IMR-90 (cell line): Measurements from ENCODE around the gene STXBP6. TPM values are rescaled to one million over a fixed set of nuclear protein-coding genes. Genes with fewer than 3 reads are reported as not detected.

Experiments
- ATAC-seq: fragments of 200-7000 bp; cut with Tn5 transposase; 2 replicates; pipeline ENCODE4 v1.9.1; 2020; ENCODE audit warnings: low read depth, mild to moderate bottlenecking, moderate library complexity
- BruUV-seq: library from RNA; stranded (reverse); fragments of 400-500 nt; replicated peaks from 2 replicates; lab custom pipeline; 2021; lab: Mats Ljungman, UMichigan
- CTCF ChIA-PET: fragments of 300-600 bp; formaldehyde crosslinking; extraction: SDS; loops from one replicate; lab custom pipeline; 2021; ENCODE audit warnings: antibody characterized with exemption; lab: Yijun Ruan, JAX
- POLR2A ChIA-PET: fragments of 300-600 bp; sonication (Branson Sonifier 250); formaldehyde crosslinking; loops from one replicate; lab custom pipeline; 2022; ENCODE audit warnings: antibody characterized with exemption; ENCODE audit not compliant: unreplicated experiment; lab: Charles Lee
- DNase-seq: peaks from one replicate; pipeline ENCODE4 v3.0.0; 2013
- H2AFZ ChIP-seq: replicated peaks from 2 replicates; pipeline ENCODE3; 2013; ENCODE audit warnings: low read length, mild to moderate bottlenecking; ENCODE audit not compliant: poor library complexity
- H2AK5ac ChIP-seq: 2 replicates; pipeline ENCODE4 v1.6.1; 2013; ENCODE audit warnings: low read depth, low read length, inconsistent platforms
- H2AK9ac ChIP-seq: replicated peaks from 2 replicates; pipeline ENCODE3; 2013; ENCODE audit warnings: mild to moderate bottlenecking, low read depth, low read length, moderate library complexity; ENCODE audit not compliant: poor library complexity
- H2BK120ac ChIP-seq: 2 replicates; pipeline ENCODE4 v1.6.1; 2013; ENCODE audit warnings: low read depth, low read length, inconsistent platforms
- H2BK15ac ChIP-seq: 3 replicates; pipeline ENCODE4 v1.6.1; 2013; ENCODE audit warnings: low read depth, low read length, inconsistent platforms
- H2BK20ac ChIP-seq: 2 replicates; pipeline ENCODE4 v1.6.1; 2013; ENCODE audit warnings: low read depth, mild to moderate bottlenecking, inconsistent platforms, low read length, moderate library complexity
- H2BK5ac ChIP-seq: 2 replicates; pipeline ENCODE4 v1.6.1; 2013; ENCODE audit warnings: mild to moderate bottlenecking, low read depth, low read length, inconsistent platforms; ENCODE audit not compliant: poor library complexity, severe bottlenecking
- H3K14ac ChIP-seq: replicated peaks from 2 replicates; pipeline ENCODE4 v1.6.1; 2013; ENCODE audit warnings: low read depth, low read length, inconsistent platforms
- H3K18ac ChIP-seq: 2 replicates; pipeline ENCODE4 v1.6.1; 2013; ENCODE audit warnings: low read depth, low read length, control low read depth
- H3K23ac ChIP-seq: 2 replicates; pipeline ENCODE4 v1.6.1; 2013; ENCODE audit warnings: low read depth, low read length, inconsistent platforms
- H3K27ac ChIP-seq: 2 replicates; pipeline ENCODE4 v1.5.1; 2013; ENCODE audit warnings: mild to moderate bottlenecking, control low read depth, low read length; ENCODE audit not compliant: insufficient read depth
- H3K27me3 ChIP-seq: 2 replicates; pipeline ENCODE4 v1.6.1; 2013; ENCODE audit warnings: low read length; ENCODE audit not compliant: control insufficient read depth, insufficient read depth
- H3K36me3 ChIP-seq: 2 replicates; pipeline ENCODE4 v1.6.1; 2013; ENCODE audit warnings: low read length, mixed read lengths; ENCODE audit not compliant: control insufficient read depth, insufficient read depth
- H3K4ac ChIP-seq: 2 replicates; pipeline ENCODE4 v1.6.1; 2013; ENCODE audit warnings: low read depth, low read length, inconsistent platforms
- H3K4me1 ChIP-seq: 2 replicates; pipeline ENCODE4 v1.6.1; 2013; ENCODE audit warnings: low read length, mixed read lengths; ENCODE audit not compliant: control insufficient read depth, insufficient read depth
- H3K4me2 ChIP-seq: 2 replicates; pipeline ENCODE4 v1.6.1; 2013; ENCODE audit warnings: low read depth, mild to moderate bottlenecking, control low read depth, low read length, moderate library complexity
- H3K4me3 ChIP-seq: 2 replicates; pipeline ENCODE4 v1.5.1; 2013; ENCODE audit warnings: low read depth, mild to moderate bottlenecking, control low read depth, low read length, moderate library complexity; ENCODE audit not compliant: insufficient read depth
- H3K56ac ChIP-seq: 2 replicates; pipeline ENCODE4 v1.6.1; 2013; ENCODE audit warnings: low read length, inconsistent platforms; ENCODE audit not compliant: insufficient read depth; ENCODE audit errors: extremely low read depth
- H3K79me1 ChIP-seq, 2 experiments: 2 replicates each; pipeline ENCODE4 v1.6.1; 2013; ENCODE audit warnings: low read length in 2 of 2, inconsistent platforms in 1 of 2, low read depth in 1 of 2
- H3K9ac ChIP-seq: 2 replicates; pipeline ENCODE4 v1.6.1; 2013; ENCODE audit warnings: low read depth, low read length, control low read depth
- H3K9me1 ChIP-seq: 2 replicates; pipeline ENCODE4 v1.6.1; 2013; ENCODE audit warnings: low read length, inconsistent platforms; ENCODE audit not compliant: insufficient read depth
- H3K9me3 ChIP-seq: 2 replicates; pipeline ENCODE4 v1.6.1; 2013; ENCODE audit warnings: low read length; ENCODE audit not compliant: control insufficient read depth, insufficient read depth
- H4K20me1 ChIP-seq: 2 replicates; pipeline ENCODE4 v1.6.1; 2013; ENCODE audit warnings: low read length, inconsistent platforms; ENCODE audit not compliant: insufficient read depth
- H4K5ac ChIP-seq: 2 replicates; pipeline ENCODE4 v1.6.1; 2013; ENCODE audit warnings: mild to moderate bottlenecking, low read depth, low read length, control low read depth
- H4K8ac ChIP-seq, 2 experiments: 2 replicates each; pipeline ENCODE4 v1.6.1; 2013; ENCODE audit warnings: low read depth in 2 of 2, low read length in 2 of 2, control low read depth in 1 of 2, inconsistent platforms in 1 of 2
- H4K91ac ChIP-seq: 2 replicates; pipeline ENCODE4 v1.6.1; 2013; ENCODE audit warnings: low read depth, low read length, inconsistent platforms; ENCODE audit not compliant: insufficient read depth
- BHLHE40 ChIP-seq: fragments of 150-350 bp; IDR thresholded peaks from 2 replicates; pipeline ENCODE4 v1.6.1; 2016; ENCODE audit warnings: mild to moderate bottlenecking, low read depth, low read length
- CEBPB ChIP-seq: IDR thresholded peaks from 2 replicates; pipeline ENCODE4 v1.6.1; 2012; ENCODE audit warnings: low read depth, low read length, improper control_type of control experiment
- CHD1 ChIP-seq: IDR thresholded peaks from 2 replicates; pipeline ENCODE4 v1.6.1; 2012; ENCODE audit warnings: low read depth, low read length, improper control_type of control experiment
- FOS ChIP-seq: fragments of 150-350 bp; IDR thresholded peaks from 2 replicates; pipeline ENCODE4 v1.6.1; 2016; ENCODE audit warnings: low read depth, low read length
- MAFK ChIP-seq: IDR thresholded peaks from 2 replicates; pipeline ENCODE4 v1.6.1; 2012; ENCODE audit warnings: low read depth, low read length, improper control_type of control experiment
- MAZ ChIP-seq: IDR thresholded peaks from 2 replicates; pipeline ENCODE4 v1.6.1; 2012; ENCODE audit warnings: low read depth, mild to moderate bottlenecking, low read length, improper control_type of control experiment, moderate library complexity, borderline replicate concordance
- NFE2L2 ChIP-seq: fragments of 150-350 bp; IDR thresholded peaks from 2 replicates; pipeline ENCODE4 v1.6.1; 2016; ENCODE audit warnings: low read depth, mild to moderate bottlenecking, low read length
- POLR2A ChIP-seq: IDR thresholded peaks from 2 replicates; pipeline ENCODE4 v1.6.1; 2012; ENCODE audit warnings: mild to moderate bottlenecking, low read depth, low read length
- RAD21 ChIP-seq: IDR thresholded peaks from 2 replicates; pipeline ENCODE4 v1.6.1; 2012; ENCODE audit warnings: low read length, improper control_type of control experiment
- WGBS, 2 experiments: methylation state at CpG; one replicate each; pipeline versions ENCODE4 v1.1.5 to v1.1.7; 2013; ENCODE audit warnings: missing lambda C conversion rate in 2 of 2; ENCODE audit not compliant: insufficient read length in 1 of 2; ENCODE audit errors: extremely low coverage in 2 of 2; 5-methylcytosine and 5-hydroxymethylcytosine counted together
- dilution Hi-C: fragments of 300-500 bp; cut with HindIII; formaldehyde crosslinking; loops from one replicate; pipeline ENCODE4 v1.14.3; 2018; ENCODE audit warnings: low sequenced_read_pairs; ENCODE audit not compliant: unreplicated experiment
- in situ Hi-C: fragments of 300-500 bp; cut with MboI; formaldehyde crosslinking; loops from 3 replicates; pipeline ENCODE4 v1.14.3; 2019; ENCODE audit warnings: low sequenced_read_pairs, inconsistent platforms, mixed read lengths
- intact Hi-C: fragments of 100-400 bp; cut with micrococcal nuclease; formaldehyde crosslinking; loops from 2 replicates; pipeline ENCODE4 v1.10.0; 2022
- polyA plus RNA-seq, 3 experiments: library from polyadenylated mRNA; depleted of rRNA; stranded (reverse); fragments of >200 nt; gene quantifications; 2 replicates each; pipeline ENCODE4 v1.2.3, GENCODE V29; 2012; ENCODE audit warnings: low replicate concordance in 1 of 3
- total RNA-seq: library from RNA; depleted of rRNA; stranded (reverse); fragments of >200 nt; gene quantifications from 2 replicates; pipeline ENCODE4 v1.2.3, GENCODE V29; 2012
- TF ChIP-seq, protein P1 (sequence below): conservative IDR thresholded peaks from 2 replicates; pipeline ENCODE4 v1.5.1; 2012; ENCODE audit warnings: mild to moderate bottlenecking, low read depth, low read length, improper control_type of control experiment

STXBP6 gene
- total and polyA plus RNA-seq, 2 of the 4 experiments (the other 2 are of a cell fraction) = 14.2 to 14.3 TPM

DNA sequence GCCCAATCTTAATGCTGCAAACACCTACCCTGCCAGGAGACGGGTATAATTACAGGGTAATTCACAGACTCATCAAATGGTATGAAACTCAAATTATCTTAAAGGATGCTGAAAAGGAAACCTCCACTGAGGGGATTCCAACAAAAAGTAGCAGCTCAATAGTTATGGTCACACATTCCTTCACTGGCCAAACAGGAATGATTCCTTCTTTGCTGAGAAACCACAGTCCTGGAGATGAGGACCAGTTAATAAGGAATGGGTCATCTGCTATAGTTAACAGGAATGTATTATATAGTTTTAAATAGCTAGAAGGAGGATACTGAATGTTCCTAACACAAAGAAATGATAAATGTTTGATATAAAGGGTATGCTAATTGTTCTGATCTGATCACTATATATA, 136.9 kb downstream of the STXBP6 start:
- no peaks in the 10 kb centered on the region; the same call in 1 of the 2 replicates for H3K9me1 ChIP-seq
- H2AFZ ChIP-seq = no peak overlapping the region
- ChIA-PET POLR2A (no interaction called here), CTCF (no interaction called here)
- H2BK15ac ChIP-seq = no peak overlapping the region
- H3K56ac ChIP-seq = no peak overlapping the region
- H3K4me2 ChIP-seq = no peak overlapping the region
- dilution Hi-C loops = no loop called here
- no peak overlapping the region for H3K4ac ChIP-seq
- no peak for ATAC-seq
- H4K5ac ChIP-seq = no peak overlapping the region
- H2BK20ac ChIP-seq = no peak overlapping the region
- H2BK120ac ChIP-seq = no peak overlapping the region
- DNase-seq = no peak
- no peak overlapping the region for H2AK9ac ChIP-seq
- no peak overlapping the region for H3K4me3 ChIP-seq
- no peak overlapping the region for H4K91ac ChIP-seq
- in situ Hi-C loops = no loop called here
- H3K23ac ChIP-seq = no peak overlapping the region
- H2BK5ac ChIP-seq = no peak overlapping the region
- H4K20me1 ChIP-seq = no peaks in the 10 kb centered on the region
- no peak overlapping the region for H4K8ac ChIP-seq
- no peak overlapping the region for H2AK5ac ChIP-seq
- H3K9ac ChIP-seq = no peak overlapping the region
- H3K18ac ChIP-seq = no peak overlapping the region
- no peak overlapping the region for H3K27ac ChIP-seq
- no peak overlapping the region for H3K14ac ChIP-seq
- H3K36me3 ChIP-seq = no peaks in the 10 kb centered on the region
- H3K79me1 ChIP-seq = no peaks in the 10 kb centered on the region; a peak in 1 of 4 replicates
- no CpG with 5 or more reads among the region's 1 CpG for WGBS, 2 experiments
- no peak for TF ChIP-seq CHD1
- TF ChIP-seq MAFK = no peak
- TF ChIP-seq MAZ = no peak
- TF ChIP-seq BHLHE40 = no peak
- TF ChIP-seq, protein P1, sequence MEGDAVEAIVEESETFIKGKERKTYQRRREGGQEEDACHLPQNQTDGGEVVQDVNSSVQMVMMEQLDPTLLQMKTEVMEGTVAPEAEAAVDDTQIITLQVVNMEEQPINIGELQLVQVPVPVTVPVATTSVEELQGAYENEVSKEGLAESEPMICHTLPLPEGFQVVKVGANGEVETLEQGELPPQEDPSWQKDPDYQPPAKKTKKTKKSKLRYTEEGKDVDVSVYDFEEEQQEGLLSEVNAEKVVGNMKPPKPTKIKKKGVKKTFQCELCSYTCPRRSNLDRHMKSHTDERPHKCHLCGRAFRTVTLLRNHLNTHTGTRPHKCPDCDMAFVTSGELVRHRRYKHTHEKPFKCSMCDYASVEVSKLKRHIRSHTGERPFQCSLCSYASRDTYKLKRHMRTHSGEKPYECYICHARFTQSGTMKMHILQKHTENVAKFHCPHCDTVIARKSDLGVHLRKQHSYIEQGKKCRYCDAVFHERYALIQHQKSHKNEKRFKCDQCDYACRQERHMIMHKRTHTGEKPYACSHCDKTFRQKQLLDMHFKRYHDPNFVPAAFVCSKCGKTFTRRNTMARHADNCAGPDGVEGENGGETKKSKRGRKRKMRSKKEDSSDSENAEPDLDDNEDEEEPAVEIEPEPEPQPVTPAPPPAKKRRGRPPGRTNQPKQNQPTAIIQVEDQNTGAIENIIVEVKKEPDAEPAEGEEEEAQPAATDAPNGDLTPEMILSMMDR = no peak
- TF ChIP-seq CEBPB = no peak
- no peak for TF ChIP-seq RAD21
- no peak for TF ChIP-seq FOS
- TF ChIP-seq POLR2A = no peak
- no peak for TF ChIP-seq NFE2L2
- BruUV-seq = no TSS peak
- intact Hi-C loops = no loop called here
- H3K4me1 ChIP-seq = peaks cover 4% of the 10 kb centered on the region; the same call in 1 of the 2 replicates
- H3K9me3 ChIP-seq = no peaks in the 10 kb centered on the region
- H3K27me3 ChIP-seq = no peaks in the 10 kb centered on the region
